Astrocyte of the cerebellum (primary cell): ENCODE data around the gene CACHD1.

Experiments
- DNase-seq: peaks from one replicate; pipeline ENCODE4 v3.0.0-alpha.2; 2011; ENCODE audit warnings: low read depth
- H3K4me3 ChIP-seq: 2 replicates; pipeline ENCODE4 v1.5.1; 2011; ENCODE audit warnings: mild to moderate bottlenecking, low read depth, low read length, moderate library complexity
- CTCF ChIP-seq: IDR thresholded peaks from 2 replicates; pipeline ENCODE4 v1.5.1; 2012; ENCODE audit warnings: low read length, low read depth, moderate library complexity, mild to moderate bottlenecking; ENCODE audit errors: missing control alignments
- in situ Hi-C: cut with HindIII; loops from 2 replicates; pipeline ENCODE4 v1.10.0; 2017; ENCODE audit warnings: low sequenced_read_pairs

CACHD1 gene

GRCh38 chr1:64522740-64523139 is 52.8 kb downstream of the CACHD1 start:
- no peak for TF ChIP-seq CTCF
- no peak overlapping the region for H3K4me3 ChIP-seq
- DNase-seq = no peak
- in situ Hi-C loops = no loop called here

GRCh38 chr1:64523413-64524337 is 53.7 kb downstream of the CACHD1 start:
- no peak for DNase-seq
- TF ChIP-seq CTCF = no peak
- no peak overlapping the region for H3K4me3 ChIP-seq
- in situ Hi-C loops = no loop called here

GRCh38 chr1:64524614-64525013 is 54.7 kb downstream of the CACHD1 start:
- DNase-seq = no peak
- in situ Hi-C loops = no loop called here
- TF ChIP-seq CTCF = no peak
- no peak overlapping the region for H3K4me3 ChIP-seq

- in situ Hi-C loops = no loop called here
- DNase-seq = no peak
- no peak for TF ChIP-seq CTCF
- H3K4me3 ChIP-seq = no peak overlapping the region
Observed at GRCh38 chr1:64525116-64525686, 55.3 kb downstream of the CACHD1 start.

GRCh38 chr1:64526312-64526711 is 56.4 kb downstream of the CACHD1 start:
- no peak overlapping the region for H3K4me3 ChIP-seq
- in situ Hi-C loops = no loop called here
- no peak for DNase-seq
- TF ChIP-seq CTCF = no peak

GRCh38 chr1:64527165-64527564 is 57.2 kb downstream of the CACHD1 start:
- TF ChIP-seq CTCF = no peak
- DNase-seq = no peak
- in situ Hi-C loops = no loop called here
- H3K4me3 ChIP-seq = no peak overlapping the region
